Right lobe of liver (tissue), 4 donors: ENCODE results near the gene UTF1.

Experiments
- CTCF ChIP-seq, 4 donors: fragments of 200-600 bp in 3 of 4; fragments of 450-650 bp in 1 of 4; IDR thresholded peaks; one replicate each; pipeline versions ENCODE4 v1.5.1 to v1.8.0; 2016 to 2022; ENCODE audit warnings: antibody characterized with exemption in 4 of 4, mild to moderate bottlenecking in 2 of 4
- POLR2A ChIP-seq: fragments of 450-650 bp; IDR thresholded peaks from one replicate; pipeline ENCODE4 v1.6.1; 2017; ENCODE audit warnings: antibody characterized with exemption, mild to moderate bottlenecking
- donor health status: DM: no; HTN: no; CAD: no.
- donor health status: DM: no; HTN: no; CAD: no.
- donor health status: DM: no; HTN: yes; CAD: no.

- no peak for TF ChIP-seq POLR2A
- no peak for TF ChIP-seq CTCF (IDR thresholded peaks at IDR 0.05)
Observed at GRCh38 chr10:133255323-133255722, 25.3 kb downstream of the UTF1 start.
